RWPE2 (cell line): Measurements from ENCODE around the gene GAB2.
A peak's percentile ranks its signal among the peaks of the same experiment; 100 is the strongest.

Experiments
- ATAC-seq: fragments of 200-7000 bp; cut with Tn5 transposase; 3 replicates; pipeline ENCODE4 v1.9.1; 2021; ENCODE audit warnings: low read depth
- DNase-seq: peaks from one replicate; pipeline ENCODE4 v3.0.0-alpha.2; 2020; ENCODE audit warnings: low spot score
- H3K27ac ChIP-seq: fragments of 450-650 bp; 2 replicates; pipeline ENCODE4 v1.5.1; 2017; ENCODE audit warnings: mild to moderate bottlenecking; ENCODE audit not compliant: poor library complexity, severe bottlenecking
- H3K27me3 ChIP-seq: fragments of 250-450 bp; sonication (Bioruptor Pico); 2 replicates; pipeline ENCODE4 v1.5.1; 2021; ENCODE audit warnings: mild to moderate bottlenecking, moderate library complexity; ENCODE audit not compliant: insufficient read depth, poor library complexity, severe bottlenecking
- H3K36me3 ChIP-seq: fragments of 250-450 bp; sonication (Bioruptor Pico); 2 replicates; pipeline ENCODE4 v1.5.1; 2020; ENCODE audit warnings: low read depth, mild to moderate bottlenecking, moderate library complexity
- H3K4me1 ChIP-seq: fragments of 250-450 bp; sonication (Bioruptor Pico); 2 replicates; pipeline ENCODE4 v1.5.1; 2021; ENCODE audit warnings: mild to moderate bottlenecking, moderate library complexity; ENCODE audit not compliant: insufficient read depth, poor library complexity, severe bottlenecking
- H3K4me3 ChIP-seq: fragments of 250-450 bp; sonication (Bioruptor Pico); 2 replicates; pipeline ENCODE4 v1.5.1; 2021; ENCODE audit warnings: mild to moderate bottlenecking, moderate library complexity; ENCODE audit not compliant: severe bottlenecking
- H3K9me3 ChIP-seq: fragments of 250-450 bp; sonication (Bioruptor Pico); 2 replicates; pipeline ENCODE4 v1.5.1; 2021; ENCODE audit warnings: mild to moderate bottlenecking, moderate library complexity; ENCODE audit not compliant: severe bottlenecking
- TF ChIP-seq, protein P1 (sequence below): fragments of 450-650 bp; IDR thresholded peaks from one replicate; pipeline ENCODE4 v1.5.1; 2017; ENCODE audit warnings: mild to moderate bottlenecking, moderate library complexity; ENCODE audit not compliant: poor library complexity, severe bottlenecking

The GAB2 gene

DNA sequence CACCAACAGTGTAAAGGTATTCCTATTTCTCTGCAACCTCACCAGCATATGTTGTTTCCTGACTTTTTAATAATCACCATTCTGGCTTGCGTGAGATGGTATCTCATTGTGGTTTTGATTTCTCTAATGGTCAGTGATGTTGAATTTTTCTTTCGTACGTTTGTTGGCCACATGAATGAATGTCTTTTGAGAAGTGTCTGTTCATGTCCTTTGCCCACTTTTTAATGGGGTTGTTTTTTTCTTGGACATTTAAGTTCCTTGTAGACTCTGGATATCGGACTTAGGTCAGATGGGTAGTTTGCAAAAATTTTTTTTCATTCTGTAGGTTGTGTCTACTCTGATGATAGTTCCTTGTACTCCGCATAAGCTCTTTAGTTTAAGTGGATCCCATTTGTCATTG, 206.1 kb downstream of the GAB2 start:
- Histone ChIP-seq H3K9me3 (no peaks in the 10 kb centered on the region), H3K27ac (no peak overlapping the region), H3K4me3 (no peak overlapping the region), H3K36me3 (no peaks in the 10 kb centered on the region), H3K4me1 (no peaks in the 10 kb centered on the region), H3K27me3 (no peaks in the 10 kb centered on the region)
- TF ChIP-seq, protein P1, sequence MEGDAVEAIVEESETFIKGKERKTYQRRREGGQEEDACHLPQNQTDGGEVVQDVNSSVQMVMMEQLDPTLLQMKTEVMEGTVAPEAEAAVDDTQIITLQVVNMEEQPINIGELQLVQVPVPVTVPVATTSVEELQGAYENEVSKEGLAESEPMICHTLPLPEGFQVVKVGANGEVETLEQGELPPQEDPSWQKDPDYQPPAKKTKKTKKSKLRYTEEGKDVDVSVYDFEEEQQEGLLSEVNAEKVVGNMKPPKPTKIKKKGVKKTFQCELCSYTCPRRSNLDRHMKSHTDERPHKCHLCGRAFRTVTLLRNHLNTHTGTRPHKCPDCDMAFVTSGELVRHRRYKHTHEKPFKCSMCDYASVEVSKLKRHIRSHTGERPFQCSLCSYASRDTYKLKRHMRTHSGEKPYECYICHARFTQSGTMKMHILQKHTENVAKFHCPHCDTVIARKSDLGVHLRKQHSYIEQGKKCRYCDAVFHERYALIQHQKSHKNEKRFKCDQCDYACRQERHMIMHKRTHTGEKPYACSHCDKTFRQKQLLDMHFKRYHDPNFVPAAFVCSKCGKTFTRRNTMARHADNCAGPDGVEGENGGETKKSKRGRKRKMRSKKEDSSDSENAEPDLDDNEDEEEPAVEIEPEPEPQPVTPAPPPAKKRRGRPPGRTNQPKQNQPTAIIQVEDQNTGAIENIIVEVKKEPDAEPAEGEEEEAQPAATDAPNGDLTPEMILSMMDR: no peak
- ATAC-seq (no peak), DNase-seq (no peak)

DNA sequence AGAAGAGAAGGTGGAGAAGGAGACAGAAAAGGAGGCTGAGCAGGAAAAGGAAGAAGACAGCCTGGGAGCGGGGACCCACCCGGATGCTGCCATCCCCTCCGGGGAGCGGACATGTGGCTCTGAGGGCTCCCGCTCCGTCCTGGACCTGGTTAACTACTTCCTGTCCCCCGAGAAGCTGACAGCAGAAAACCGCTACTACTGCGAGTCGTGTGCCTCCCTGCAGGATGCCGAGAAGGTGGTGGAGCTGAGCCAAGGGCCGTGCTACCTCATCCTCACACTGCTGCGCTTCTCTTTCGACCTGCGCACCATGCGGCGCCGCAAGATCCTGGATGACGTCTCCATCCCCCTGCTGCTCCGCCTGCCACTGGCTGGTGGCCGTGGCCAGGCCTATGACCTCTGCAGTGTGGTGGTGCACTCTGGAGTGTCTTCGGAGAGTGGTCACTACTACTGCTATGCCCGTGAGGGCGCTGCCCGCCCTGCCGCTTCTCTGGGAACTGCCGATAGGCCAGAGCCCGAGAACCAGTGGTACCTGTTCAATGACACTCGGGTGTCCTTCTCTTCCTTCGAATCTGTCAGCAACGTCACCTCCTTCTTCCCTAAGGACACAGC, 207.5 kb downstream of the GAB2 start:
- ATAC-seq: no peak
- H3K27me3 ChIP-seq: no peaks in the 10 kb centered on the region

DNA sequence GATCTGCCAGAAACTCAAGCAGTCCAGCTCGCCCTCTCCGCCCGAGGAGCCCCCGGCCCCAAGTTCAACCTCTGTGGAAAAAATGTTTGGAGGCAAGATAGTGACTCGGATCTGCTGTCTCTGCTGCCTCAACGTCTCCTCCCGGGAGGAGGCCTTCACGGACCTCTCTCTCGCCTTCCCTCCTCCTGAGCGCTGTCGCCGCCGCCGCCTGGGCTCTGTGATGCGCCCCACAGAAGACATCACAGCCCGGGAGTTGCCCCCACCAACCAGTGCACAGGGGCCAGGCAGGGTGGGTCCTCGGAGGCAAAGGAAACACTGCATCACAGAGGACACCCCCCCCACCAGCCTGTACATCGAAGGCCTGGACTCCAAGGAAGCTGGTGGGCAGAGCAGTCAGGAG, 208.1 kb downstream of the GAB2 start:
- Histone ChIP-seq H3K4me1 (no peaks in the 10 kb centered on the region), H3K4me3 (no peak overlapping the region), H3K36me3 (0 out of 2 replicates have a peak, but pooled peaks cover 4% of the 10 kb centered on the region), H3K27ac (no peak overlapping the region), H3K27me3 (no peaks in the 10 kb centered on the region), H3K9me3 (no peaks in the 10 kb centered on the region)
- DNase-seq: peak; percentile 45
- TF ChIP-seq, protein P1: no peak
- no peak for ATAC-seq

More for the DNA sequence above, 207.5 kb downstream of the GAB2 start:
- H3K4me1 ChIP-seq: no peaks in the 10 kb centered on the region
- 0 out of 2 replicates have a peak, but pooled peaks cover 4% of the 10 kb centered on the region for H3K36me3 ChIP-seq
- peak; percentile 38 for DNase-seq
- TF ChIP-seq, protein P1: no peak
- H3K9me3 ChIP-seq: no peaks in the 10 kb centered on the region
- H3K27ac ChIP-seq: no peak overlapping the region
- no peak overlapping the region for H3K4me3 ChIP-seq

DNA sequence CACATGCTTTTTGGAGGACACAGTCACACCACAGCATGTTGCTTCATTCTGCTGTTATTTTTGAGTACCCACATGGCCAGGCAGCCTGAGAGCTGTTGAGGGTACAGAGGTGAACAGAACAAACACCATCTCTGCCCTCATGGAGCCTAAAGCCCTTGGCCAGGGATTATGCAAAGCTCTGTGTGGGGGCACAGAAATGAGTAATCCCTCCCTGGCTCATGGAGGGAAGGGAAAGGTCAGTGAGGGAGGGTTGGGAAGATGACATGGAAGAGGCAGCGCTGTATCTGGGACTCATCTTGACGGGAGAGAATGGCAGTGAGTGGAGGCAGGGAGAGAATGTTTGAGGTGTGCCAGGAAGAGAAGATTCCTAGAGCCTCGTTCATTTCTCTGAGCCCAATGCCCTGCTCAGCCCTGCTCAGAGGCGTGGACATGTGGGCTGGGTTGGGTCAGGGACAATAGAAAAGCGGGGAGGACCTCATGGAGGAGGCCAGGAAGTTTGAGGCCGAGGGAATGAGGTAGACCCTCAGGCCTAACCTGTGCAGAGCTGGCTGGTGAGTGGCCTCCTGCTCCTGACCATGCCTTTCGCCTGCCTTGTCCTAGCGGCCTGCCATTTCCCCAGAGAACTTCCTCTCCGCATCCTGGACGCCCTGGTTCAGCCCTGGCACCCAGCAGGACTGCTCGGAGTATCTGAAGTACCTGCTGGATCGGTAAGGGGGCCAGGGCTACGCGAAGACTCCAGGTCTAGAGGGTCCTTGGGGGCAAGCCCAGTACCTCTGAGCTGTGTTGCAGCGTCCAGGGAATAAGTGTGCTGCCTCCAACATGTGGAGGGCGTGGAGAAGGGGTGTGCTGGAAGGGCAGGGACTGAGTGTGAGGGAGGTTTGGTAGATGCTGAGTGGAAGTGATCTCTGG, 209.1 kb downstream of the GAB2 start:
- no peaks in the 10 kb centered on the region for H3K4me1 ChIP-seq
- TF ChIP-seq, protein P1: no peak
- H3K36me3 ChIP-seq: 0 out of 2 replicates have a peak, but pooled peaks cover 4% of the 10 kb centered on the region
- no peak overlapping the region for H3K27ac ChIP-seq
- H3K4me3 ChIP-seq: no peak overlapping the region
- ATAC-seq (no peak), DNase-seq (peak; percentile 46)
- no peaks in the 10 kb centered on the region for H3K9me3 ChIP-seq
- no peaks in the 10 kb centered on the region for H3K27me3 ChIP-seq
